Measurements from ENCODE around the gene ZNF438.

ZNF438 gene

DNA sequence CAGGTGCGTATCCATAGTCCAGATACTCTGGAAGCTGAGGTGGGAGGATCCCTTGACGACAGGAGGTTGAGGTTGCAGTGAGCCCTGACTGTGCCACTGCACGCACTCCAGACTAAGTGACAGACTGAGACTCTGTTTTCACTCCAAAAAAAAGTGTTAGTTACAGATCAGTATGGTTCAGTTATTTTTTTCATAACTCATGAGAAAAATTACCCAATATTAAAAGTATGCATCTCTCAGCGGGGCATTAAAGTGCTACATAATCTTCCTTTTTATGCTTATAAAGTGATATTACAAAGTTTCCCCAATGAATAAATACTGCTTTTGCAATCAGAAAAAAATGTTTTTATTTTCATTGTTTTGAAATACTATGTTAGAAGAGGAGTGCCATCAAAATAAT lies 147.9 kb downstream of the ZNF438 start:
- no peak overlapping the region for H3K4me3 ChIP-seq (ENCODE audit: low read depth in 1 of 2, low read length in 1 of 2)
- TF ChIP-seq, protein P1, sequence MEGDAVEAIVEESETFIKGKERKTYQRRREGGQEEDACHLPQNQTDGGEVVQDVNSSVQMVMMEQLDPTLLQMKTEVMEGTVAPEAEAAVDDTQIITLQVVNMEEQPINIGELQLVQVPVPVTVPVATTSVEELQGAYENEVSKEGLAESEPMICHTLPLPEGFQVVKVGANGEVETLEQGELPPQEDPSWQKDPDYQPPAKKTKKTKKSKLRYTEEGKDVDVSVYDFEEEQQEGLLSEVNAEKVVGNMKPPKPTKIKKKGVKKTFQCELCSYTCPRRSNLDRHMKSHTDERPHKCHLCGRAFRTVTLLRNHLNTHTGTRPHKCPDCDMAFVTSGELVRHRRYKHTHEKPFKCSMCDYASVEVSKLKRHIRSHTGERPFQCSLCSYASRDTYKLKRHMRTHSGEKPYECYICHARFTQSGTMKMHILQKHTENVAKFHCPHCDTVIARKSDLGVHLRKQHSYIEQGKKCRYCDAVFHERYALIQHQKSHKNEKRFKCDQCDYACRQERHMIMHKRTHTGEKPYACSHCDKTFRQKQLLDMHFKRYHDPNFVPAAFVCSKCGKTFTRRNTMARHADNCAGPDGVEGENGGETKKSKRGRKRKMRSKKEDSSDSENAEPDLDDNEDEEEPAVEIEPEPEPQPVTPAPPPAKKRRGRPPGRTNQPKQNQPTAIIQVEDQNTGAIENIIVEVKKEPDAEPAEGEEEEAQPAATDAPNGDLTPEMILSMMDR (IDR thresholded peaks at IDR 0.05): no peak
- H3K4me1 ChIP-seq (ENCODE audit: control insufficient read depth in 1 of 2, insufficient read depth in 1 of 2, low read depth in 1 of 2, low read length in 1 of 2): no peaks in the 10 kb centered on the region
- H3K9me3 ChIP-seq: no peaks in the 10 kb centered on the region
- H3K36me3 ChIP-seq: no peaks in the 10 kb centered on the region
- H3K27me3 ChIP-seq: no peaks in the 10 kb centered on the region
- H3K27ac ChIP-seq: no peak overlapping the region

DNA sequence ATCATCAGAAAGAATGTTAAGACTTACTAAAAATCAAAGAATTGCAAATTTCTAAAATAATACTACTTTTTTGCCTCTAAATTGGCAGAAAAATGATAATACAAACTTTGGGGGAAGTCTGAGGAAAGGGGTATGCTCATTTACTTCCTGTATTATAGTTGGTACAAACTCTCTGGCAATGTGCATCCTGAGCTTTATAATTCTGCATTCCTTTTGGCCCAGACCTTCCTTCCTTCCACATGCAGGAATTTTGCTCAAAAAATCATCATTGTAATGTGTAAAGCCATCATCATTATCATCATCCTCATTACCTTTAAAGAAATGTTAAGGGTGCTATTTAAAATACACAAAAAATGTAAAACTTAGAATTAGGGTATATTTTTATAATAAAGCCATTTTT lies 148.5 kb downstream of the ZNF438 start:
- H3K27me3 ChIP-seq: no peaks in the 10 kb centered on the region
- TF ChIP-seq, protein P1 (IDR thresholded peaks at IDR 0.05): no peak
- no peak overlapping the region for H3K27ac ChIP-seq
- H3K36me3 ChIP-seq: no peaks in the 10 kb centered on the region
- no peaks in the 10 kb centered on the region for H3K4me1 ChIP-seq (ENCODE audit: control insufficient read depth in 1 of 2, insufficient read depth in 1 of 2, low read depth in 1 of 2, low read length in 1 of 2)
- no peaks in the 10 kb centered on the region for H3K9me3 ChIP-seq
- H3K4me3 ChIP-seq (ENCODE audit: low read depth in 1 of 2, low read length in 1 of 2): no peak overlapping the region

DNA sequence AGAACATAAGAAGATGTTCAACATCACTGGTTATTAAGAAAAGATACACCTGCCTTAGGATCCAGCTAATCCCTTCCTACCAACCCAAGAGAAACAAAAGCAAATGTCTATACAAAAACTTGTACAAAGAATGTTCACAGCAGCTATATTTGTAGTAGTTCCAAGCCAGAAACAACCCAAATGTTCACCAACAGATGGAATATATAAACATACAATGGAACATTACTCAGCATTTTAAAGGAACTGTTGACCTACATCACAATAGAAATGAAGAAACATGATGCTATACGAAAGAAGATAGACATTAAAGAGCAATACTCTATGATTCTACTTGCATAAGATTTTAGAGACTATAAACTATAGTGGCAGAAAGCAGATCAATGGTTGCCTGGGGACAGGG lies 149.4 kb downstream of the ZNF438 start:
- no peaks in the 10 kb centered on the region for H3K4me1 ChIP-seq (ENCODE audit: control insufficient read depth in 1 of 2, insufficient read depth in 1 of 2, low read depth in 1 of 2, low read length in 1 of 2)
- H3K4me3 ChIP-seq (ENCODE audit: low read depth in 1 of 2, low read length in 1 of 2): no peak overlapping the region
- H3K36me3 ChIP-seq: no peaks in the 10 kb centered on the region
- TF ChIP-seq, protein P1 (IDR thresholded peaks at IDR 0.05): no peak
- no peaks in the 10 kb centered on the region for H3K27me3 ChIP-seq
- H3K27ac ChIP-seq: no peak overlapping the region
- H3K9me3 ChIP-seq: no peaks in the 10 kb centered on the region

DNA sequence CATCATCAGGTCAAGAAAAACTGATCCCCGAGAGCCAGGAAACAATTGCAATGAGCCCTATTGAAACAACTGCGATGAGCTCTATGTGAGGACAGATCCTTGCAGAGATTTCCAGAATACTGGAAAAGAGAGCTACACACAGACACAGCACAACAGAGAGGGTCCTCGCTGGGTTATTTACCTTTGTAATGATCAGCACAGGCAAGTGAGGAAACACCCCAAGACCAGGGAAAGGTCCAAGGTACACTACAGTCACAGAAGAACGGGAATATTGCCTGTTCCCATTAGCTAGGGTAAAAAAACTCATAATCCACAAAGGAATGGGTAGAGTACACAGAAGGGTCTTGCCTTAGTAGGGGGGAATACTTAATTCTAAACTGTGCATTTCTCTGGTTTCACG lies 152.7 kb downstream of the ZNF438 start:
- Histone ChIP-seq H3K4me1 (ENCODE audit: control insufficient read depth in 1 of 2, insufficient read depth in 1 of 2, low read depth in 1 of 2, low read length in 1 of 2) (no peaks in the 10 kb centered on the region), H3K27me3 (no peaks in the 10 kb centered on the region), H3K36me3 (peaks cover 19% of the 10 kb centered on the region), H3K4me3 (ENCODE audit: low read depth in 1 of 2, low read length in 1 of 2) (no peak overlapping the region), H3K9me3 (no peaks in the 10 kb centered on the region), H3K27ac (no peak overlapping the region)
- TF ChIP-seq, protein P1 (IDR thresholded peaks at IDR 0.05): no peak

DNA sequence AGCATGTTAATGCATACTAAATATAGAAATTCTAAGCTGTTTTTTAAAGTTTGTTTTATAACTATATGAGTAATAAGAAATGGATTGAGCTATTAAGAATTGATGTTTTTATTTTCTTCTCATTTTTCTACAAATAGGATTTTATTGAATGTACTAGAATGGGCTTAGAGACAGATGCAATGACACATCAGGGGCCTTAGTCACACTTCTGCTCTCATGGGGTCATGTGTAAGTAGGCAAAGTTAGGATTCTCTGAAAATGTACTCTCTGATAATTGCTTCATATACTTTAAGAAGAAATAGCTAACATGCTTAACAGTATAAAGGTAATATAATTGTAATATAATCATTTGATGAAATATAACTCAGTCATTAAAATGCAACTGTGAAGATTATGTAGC lies 154.6 kb downstream of the ZNF438 start:
- Histone ChIP-seq H3K27ac (no peak overlapping the region), H3K9me3 (no peaks in the 10 kb centered on the region), H3K36me3 (peaks cover 19% of the 10 kb centered on the region), H3K4me1 (ENCODE audit: control insufficient read depth in 1 of 2, insufficient read depth in 1 of 2, low read depth in 1 of 2, low read length in 1 of 2) (no peaks in the 10 kb centered on the region), H3K27me3 (no peaks in the 10 kb centered on the region), H3K4me3 (ENCODE audit: low read depth in 1 of 2, low read length in 1 of 2) (no peak overlapping the region)
- TF ChIP-seq, protein P1 (IDR thresholded peaks at IDR 0.05): no peak

DNA sequence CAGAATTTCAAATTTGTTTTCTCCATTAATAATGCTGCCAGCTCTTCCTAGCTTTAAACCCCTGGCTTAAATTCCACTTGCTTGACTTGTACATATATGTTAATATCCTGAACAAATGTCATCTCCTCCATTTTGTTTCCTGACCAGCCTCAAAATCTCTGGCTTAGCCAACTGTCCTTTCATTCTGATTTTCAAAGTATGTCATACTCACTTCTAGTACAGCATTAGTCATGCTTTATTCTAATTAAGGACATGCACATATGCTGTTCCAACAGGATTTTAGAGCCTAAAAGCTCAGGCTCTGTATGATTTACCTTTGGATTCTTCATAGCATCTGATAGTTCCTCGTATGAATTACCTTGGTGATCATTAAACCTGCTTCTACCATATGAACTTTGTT lies 158.3 kb downstream of the ZNF438 start:
- TF ChIP-seq, protein P1 (IDR thresholded peaks at IDR 0.05): no peak
- Histone ChIP-seq H3K27ac (no peak overlapping the region), H3K4me1 (ENCODE audit: control insufficient read depth in 1 of 2, insufficient read depth in 1 of 2, low read depth in 1 of 2, low read length in 1 of 2) (no peaks in the 10 kb centered on the region), H3K36me3 (peaks cover 24% of the 10 kb centered on the region), H3K27me3 (no peaks in the 10 kb centered on the region), H3K9me3 (no peaks in the 10 kb centered on the region), H3K4me3 (ENCODE audit: low read depth in 1 of 2, low read length in 1 of 2) (no peak overlapping the region)

Measured in neutrophil (primary cell).